ENCODE results near the gene PCDH19. TPM values are rescaled to one million over a fixed set of nuclear protein-coding genes. Genes with fewer than 3 reads are reported as not detected.

PCDH19 gene
- total RNA-seq, 1 experiment from 2014 or later: 1.2 TPM

DNA sequence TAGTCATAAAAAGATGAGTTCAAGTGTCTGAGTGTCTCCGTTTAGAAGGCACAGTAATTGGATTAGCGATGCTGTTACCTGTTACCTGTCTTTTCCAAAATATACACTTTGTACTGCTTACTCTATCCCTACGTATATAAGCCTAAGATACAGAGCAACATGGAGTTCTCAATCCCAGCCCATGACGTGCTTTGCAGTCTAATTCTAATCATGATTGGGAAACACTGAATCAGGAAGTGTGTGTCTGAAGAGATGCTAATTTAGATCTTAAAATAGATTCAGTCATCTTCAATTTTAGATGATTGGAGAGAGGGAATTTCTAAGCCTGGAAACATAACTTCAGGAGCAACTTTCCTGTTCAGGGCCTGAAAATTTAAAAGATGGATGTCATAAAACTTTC, 115.1 kb downstream of the PCDH19 start:
- no peak overlapping the region for H3K9ac ChIP-seq (ENCODE audit: extremely low read depth, insufficient read length, low read length)
- H2BK12ac ChIP-seq (ENCODE audit: insufficient read length, low read depth, low read length): no peak overlapping the region
- Mint-ChIP-seq H3K27ac (no peak overlapping the region), H3K27me3 (ENCODE audit: low read depth) (peaks cover 4% of the 10 kb centered on the region; the same call in 1 of the 2 replicates), H3K4me3 (no peak overlapping the region), H3K36me3 (ENCODE audit: insufficient read depth in 1 of 3, low read depth in 3 of 3) (no peaks in the 10 kb centered on the region), H3K9me3 (no peaks in the 10 kb centered on the region), H3K4me1 (peaks cover 16 to 21% of the 10 kb centered on the region in 2 experiments)
- no peak overlapping the region for H2BK20ac ChIP-seq (ENCODE audit: low read depth, low read length, poor library complexity, severe bottlenecking)
- H3T11ph ChIP-seq (ENCODE audit: low read length): no peak overlapping the region
- DNase-seq: no peak
- no peak overlapping the region for H2BK120ac ChIP-seq (ENCODE audit: low read depth, low read length, poor library complexity, severe bottlenecking)
- H3K79me2 ChIP-seq (ENCODE audit: insufficient read depth, low read length): no peaks in the 10 kb centered on the region
- no peak overlapping the region for H3K27ac ChIP-seq (ENCODE audit: insufficient read length, low read depth, low read length)
- H2BK5ac ChIP-seq (ENCODE audit: insufficient read length, low read length): no peak overlapping the region
- H3K27me3 ChIP-seq (ENCODE audit: insufficient read depth, low read length): no peaks in the 10 kb centered on the region
- no peaks in the 10 kb centered on the region; the same call in 1 of the 2 replicates for H3K4me1 ChIP-seq (ENCODE audit: insufficient read depth, low read length)
- H3K79me1 ChIP-seq (ENCODE audit: insufficient read depth, low read depth, low read length, poor library complexity, severe bottlenecking): no peaks in the 10 kb centered on the region
- no peak overlapping the region for H3K4ac ChIP-seq (ENCODE audit: low read depth, low read length)
- TF ChIP-seq, protein P1, sequence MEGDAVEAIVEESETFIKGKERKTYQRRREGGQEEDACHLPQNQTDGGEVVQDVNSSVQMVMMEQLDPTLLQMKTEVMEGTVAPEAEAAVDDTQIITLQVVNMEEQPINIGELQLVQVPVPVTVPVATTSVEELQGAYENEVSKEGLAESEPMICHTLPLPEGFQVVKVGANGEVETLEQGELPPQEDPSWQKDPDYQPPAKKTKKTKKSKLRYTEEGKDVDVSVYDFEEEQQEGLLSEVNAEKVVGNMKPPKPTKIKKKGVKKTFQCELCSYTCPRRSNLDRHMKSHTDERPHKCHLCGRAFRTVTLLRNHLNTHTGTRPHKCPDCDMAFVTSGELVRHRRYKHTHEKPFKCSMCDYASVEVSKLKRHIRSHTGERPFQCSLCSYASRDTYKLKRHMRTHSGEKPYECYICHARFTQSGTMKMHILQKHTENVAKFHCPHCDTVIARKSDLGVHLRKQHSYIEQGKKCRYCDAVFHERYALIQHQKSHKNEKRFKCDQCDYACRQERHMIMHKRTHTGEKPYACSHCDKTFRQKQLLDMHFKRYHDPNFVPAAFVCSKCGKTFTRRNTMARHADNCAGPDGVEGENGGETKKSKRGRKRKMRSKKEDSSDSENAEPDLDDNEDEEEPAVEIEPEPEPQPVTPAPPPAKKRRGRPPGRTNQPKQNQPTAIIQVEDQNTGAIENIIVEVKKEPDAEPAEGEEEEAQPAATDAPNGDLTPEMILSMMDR (conservative IDR thresholded peaks at IDR 0.05): no peak
- no peak overlapping the region for H4K8ac ChIP-seq (replicated peaks; ENCODE audit: insufficient read length, low read depth, low read length)
- H3K9me3 ChIP-seq (ENCODE audit: control insufficient read depth, low read depth, low read length): no peaks in the 10 kb centered on the region
- no peak overlapping the region for H3K56ac ChIP-seq (ENCODE audit: insufficient read length, low read depth, low read length)
- H4K91ac ChIP-seq (ENCODE audit: insufficient read length, low read depth, low read length): no peak overlapping the region
- H3K18ac ChIP-seq (ENCODE audit: insufficient read length, low read depth, low read length): no peak overlapping the region
- no peak overlapping the region for H2AFZ ChIP-seq (ENCODE audit: low read length)
- WGBS (ENCODE audit: extremely low coverage, insufficient read length, low lambda C conversion rate): no CpG with 5 or more reads among the region's 4 CpGs
- no peaks in the 10 kb centered on the region for H3K23me2 ChIP-seq (ENCODE audit: insufficient read length, low read depth, low read length, poor library complexity, severe bottlenecking)
- H4K5ac ChIP-seq (ENCODE audit: insufficient read length, low read depth, low read length): no peak overlapping the region
- no peak overlapping the region for H3K23ac ChIP-seq (ENCODE audit: insufficient read length, low read depth, low read length)
- no peaks in the 10 kb centered on the region for H4K20me1 ChIP-seq (ENCODE audit: control insufficient read depth, insufficient read depth, insufficient read length)
- no peak overlapping the region for H2AK5ac ChIP-seq (ENCODE audit: insufficient read length, low read length)
- H2BK15ac ChIP-seq (ENCODE audit: low read depth, low read length): no peak overlapping the region
- no peak overlapping the region for H3K4me2 ChIP-seq (ENCODE audit: insufficient read depth, insufficient read length, low read length)
- H3K14ac ChIP-seq (ENCODE audit: insufficient read depth, low read length): no peak overlapping the region
